ENCODE results near the gene RCSD1. TPM values are rescaled to one million over a fixed set of nuclear protein-coding genes. Genes with fewer than 3 reads are reported as not detected.

RCSD1 gene
- total and polyA plus RNA-seq, 10 of the 15 experiments (the other 5 are each of a cell fraction or from before 2014, with no cell fraction given): 11.4 to 78.3 (median 71.6) TPM

DNA sequence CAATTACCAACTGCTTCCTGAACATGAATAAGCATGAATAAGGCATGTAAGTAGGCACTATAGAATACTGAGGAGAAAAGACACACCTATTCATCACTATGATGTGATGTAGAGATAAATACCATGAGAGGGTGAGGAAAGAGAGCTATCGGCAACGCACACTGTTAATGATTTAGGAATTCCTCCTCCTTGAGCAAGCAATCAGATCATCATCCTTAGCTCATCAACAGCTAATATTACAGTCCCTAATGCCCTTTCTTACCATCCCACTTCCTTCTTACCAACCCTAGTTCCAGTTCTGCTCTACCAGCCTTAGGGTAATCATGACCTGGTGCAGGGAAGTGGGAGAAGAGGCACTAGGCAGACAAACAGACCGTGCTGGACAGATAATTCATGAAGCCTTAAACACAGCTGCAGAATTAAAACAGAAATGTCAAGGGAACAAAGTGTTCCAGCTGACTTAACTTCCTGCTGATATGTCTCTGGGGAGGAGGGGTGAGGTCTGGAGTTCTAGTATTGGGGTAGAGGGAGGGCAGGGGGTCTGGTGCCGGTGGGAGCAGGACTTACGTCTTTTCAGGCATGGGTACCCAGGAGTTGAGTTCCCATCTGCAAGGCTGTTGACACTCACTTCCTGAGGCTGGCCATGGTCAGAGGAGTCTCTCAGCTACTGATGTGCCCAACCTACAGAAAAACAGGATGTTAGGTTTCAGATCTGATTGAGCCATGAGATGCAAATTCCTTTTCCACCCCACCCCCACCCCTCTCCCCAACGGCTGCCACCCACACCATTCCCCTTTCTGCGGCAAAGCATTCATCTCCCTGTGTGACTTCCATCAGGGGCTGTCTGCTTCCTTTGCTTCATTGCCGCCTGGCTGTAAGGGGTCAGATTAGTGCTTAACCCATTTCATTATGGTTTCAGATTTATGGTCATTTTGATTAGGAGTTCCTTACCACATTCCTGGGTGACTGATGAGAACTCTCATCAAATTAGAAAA is 12.6 kb upstream of the RCSD1 start (continued):
- TF ChIP-seq NR2C1 (IDR thresholded peaks at IDR 0.05): no peak
- no peak for TF ChIP-seq FOXM1 (IDR thresholded peaks at IDR 0.05; ENCODE audit: low read depth, low read length)
- TF ChIP-seq, protein P1, sequence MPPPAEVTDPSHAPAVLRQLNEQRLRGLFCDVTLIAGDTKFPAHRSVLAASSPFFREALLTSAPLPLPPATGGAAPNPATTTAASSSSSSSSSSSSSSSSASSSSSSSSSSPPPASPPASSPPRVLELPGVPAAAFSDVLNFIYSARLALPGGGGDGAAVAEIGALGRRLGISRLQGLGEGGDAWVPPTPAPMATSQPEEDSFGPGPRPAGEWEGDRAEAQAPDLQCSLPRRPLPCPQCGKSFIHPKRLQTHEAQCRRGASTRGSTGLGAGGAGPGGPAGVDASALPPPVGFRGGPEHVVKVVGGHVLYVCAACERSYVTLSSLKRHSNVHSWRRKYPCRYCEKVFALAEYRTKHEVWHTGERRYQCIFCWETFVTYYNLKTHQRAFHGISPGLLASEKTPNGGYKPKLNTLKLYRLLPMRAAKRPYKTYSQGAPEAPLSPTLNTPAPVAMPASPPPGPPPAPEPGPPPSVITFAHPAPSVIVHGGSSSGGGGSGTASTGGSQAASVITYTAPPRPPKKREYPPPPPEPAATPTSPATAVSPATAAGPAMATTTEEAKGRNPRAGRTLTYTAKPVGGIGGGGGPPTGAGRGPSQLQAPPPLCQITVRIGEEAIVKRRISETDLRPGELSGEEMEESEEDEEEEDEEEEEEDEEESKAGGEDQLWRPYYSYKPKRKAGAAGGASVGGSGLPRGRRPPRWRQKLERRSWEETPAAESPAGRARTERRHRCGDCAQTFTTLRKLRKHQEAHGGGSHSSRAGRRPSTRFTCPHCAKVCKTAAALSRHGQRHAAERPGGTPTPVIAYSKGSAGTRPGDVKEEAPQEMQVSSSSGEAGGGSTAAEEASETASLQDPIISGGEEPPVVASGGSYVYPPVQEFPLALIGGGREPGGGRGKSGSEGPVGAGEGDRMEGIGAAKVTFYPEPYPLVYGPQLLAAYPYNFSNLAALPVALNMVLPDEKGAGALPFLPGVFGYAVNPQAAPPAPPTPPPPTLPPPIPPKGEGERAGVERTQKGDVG (CRISPR knock-in tag; IDR thresholded peaks at IDR 0.05): no peak
- TF ChIP-seq MYB (IDR thresholded peaks at IDR 0.05; ENCODE audit: borderline replicate concordance, low read depth, low read length): no peak
- no peak for TF ChIP-seq NBN (IDR thresholded peaks at IDR 0.05)
- TF ChIP-seq, protein P2, sequence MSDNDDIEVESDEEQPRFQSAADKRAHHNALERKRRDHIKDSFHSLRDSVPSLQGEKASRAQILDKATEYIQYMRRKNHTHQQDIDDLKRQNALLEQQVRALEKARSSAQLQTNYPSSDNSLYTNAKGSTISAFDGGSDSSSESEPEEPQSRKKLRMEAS (IDR thresholded peaks at IDR 0.05; ENCODE audit: low read depth, low read length): no peak
- TF ChIP-seq, protein P3, sequence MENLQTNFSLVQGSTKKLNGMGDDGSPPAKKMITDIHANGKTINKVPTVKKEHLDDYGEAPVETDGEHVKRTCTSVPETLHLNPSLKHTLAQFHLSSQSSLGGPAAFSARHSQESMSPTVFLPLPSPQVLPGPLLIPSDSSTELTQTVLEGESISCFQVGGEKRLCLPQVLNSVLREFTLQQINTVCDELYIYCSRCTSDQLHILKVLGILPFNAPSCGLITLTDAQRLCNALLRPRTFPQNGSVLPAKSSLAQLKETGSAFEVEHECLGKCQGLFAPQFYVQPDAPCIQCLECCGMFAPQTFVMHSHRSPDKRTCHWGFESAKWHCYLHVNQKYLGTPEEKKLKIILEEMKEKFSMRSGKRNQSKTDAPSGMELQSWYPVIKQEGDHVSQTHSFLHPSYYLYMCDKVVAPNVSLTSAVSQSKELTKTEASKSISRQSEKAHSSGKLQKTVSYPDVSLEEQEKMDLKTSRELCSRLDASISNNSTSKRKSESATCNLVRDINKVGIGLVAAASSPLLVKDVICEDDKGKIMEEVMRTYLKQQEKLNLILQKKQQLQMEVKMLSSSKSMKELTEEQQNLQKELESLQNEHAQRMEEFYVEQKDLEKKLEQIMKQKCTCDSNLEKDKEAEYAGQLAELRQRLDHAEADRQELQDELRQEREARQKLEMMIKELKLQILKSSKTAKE (IDR thresholded peaks at IDR 0.05; ENCODE audit: low read depth, poor library complexity, severe bottlenecking): no peak
- TF ChIP-seq FOXK2 (IDR thresholded peaks at IDR 0.05): no peak

Measured in GM12878 (cell line).